Stimulated activated naive CD8-positive, alpha-beta T cell treated with anti-CD3 and anti-CD28 coated beads, Interleukin-15, amount 100 ng/mL, for 72 hours (primary cell): ENCODE data around the gene ANKFN1.
"Not testable (repeated sequence)": the region's sequence is repeated elsewhere in the genome, so short reads cannot be mapped to it uniquely, and the experiment has no call there.

Experiments
- ATAC-seq: fragments of 150-1000 bp; cut with Tn5 transposase; 2 replicates; pipeline ENCODE4 v1.10.0; 2021; ENCODE audit warnings: mild to moderate bottlenecking, moderate library complexity
- DNase-seq, 2 donors: peaks; one replicate each; pipeline ENCODE4 v3.0.0; 2021 to 2022
- H3K27ac Mint-ChIP-seq, 2 donors: one replicate each; pipeline ENCODE4 v1.8.0; 2022; ENCODE audit warnings: mild to moderate bottlenecking in 2 of 2, mixed read lengths in 2 of 2, moderate library complexity in 2 of 2
- H3K27me3 Mint-ChIP-seq: one replicate; pipeline ENCODE4 v1.8.0; 2022; ENCODE audit warnings: mixed read lengths
- H3K4me1 Mint-ChIP-seq: one replicate; pipeline ENCODE4 v1.8.0; 2022; ENCODE audit warnings: mild to moderate bottlenecking, mixed read lengths
- H3K4me3 Mint-ChIP-seq, 2 donors: one replicate each; pipeline ENCODE4 v1.8.0; 2022; ENCODE audit warnings: mild to moderate bottlenecking in 2 of 2, mixed read lengths in 2 of 2, moderate library complexity in 1 of 2
- H3K9me3 Mint-ChIP-seq, 2 donors: one replicate each; pipeline ENCODE4 v1.8.0; 2022; ENCODE audit warnings: mixed read lengths in 2 of 2

Gene ANKFN1

GRCh38 chr17:56284482-56284881 lies 131.2 kb downstream of the ANKFN1 start:
- Mint-ChIP-seq H3K27me3 (no peaks in the 10 kb centered on the region), H3K4me3 (no peak overlapping the region), H3K9me3 (no peaks in the 10 kb centered on the region), H3K4me1 (no peaks in the 10 kb centered on the region), H3K27ac (no peak overlapping the region)
- ATAC-seq (no peak), DNase-seq (no peak)

- H3K9me3 Mint-ChIP-seq, H3K27me3 Mint-ChIP-seq, H3K4me3 Mint-ChIP-seq, DNase-seq, H3K27ac Mint-ChIP-seq, ATAC-seq: not testable (repeated sequence)
- H3K4me1 Mint-ChIP-seq, result peaks cover 30% of the 10 kb centered on the region
Measured at GRCh38 chr17:56288786-56289185, 135.5 kb downstream of the ANKFN1 start.

GRCh38 chr17:56289321-56289720 lies 136.0 kb downstream of the ANKFN1 start:
- peaks cover 30% of the 10 kb centered on the region for H3K4me1 Mint-ChIP-seq

GRCh38 chr17:56290101-56290801 lies 137.0 kb downstream of the ANKFN1 start:
- Mint-ChIP-seq H3K9me3 (peaks cover 5 to 7% of the 10 kb centered on the region in 2 donors), H3K27me3 (no peaks in the 10 kb centered on the region), H3K4me1 (peaks cover 30% of the 10 kb centered on the region), H3K27ac (peak overlapping the region; percentile 38 to 71), H3K4me3 (peak overlapping the region; percentile 28 to 45)
- no peak for DNase-seq
- ATAC-seq, result no peak

More at GRCh38 chr17:56289321-56289720, 136.0 kb downstream of the ANKFN1 start:
- peaks cover 5 to 7% of the 10 kb centered on the region in 2 donors for H3K9me3 Mint-ChIP-seq
- H3K27ac Mint-ChIP-seq, result no peak overlapping the region
- ATAC-seq, result no peak
- no peaks in the 10 kb centered on the region for H3K27me3 Mint-ChIP-seq
- no peak for DNase-seq
- H3K4me3 Mint-ChIP-seq, result no peak overlapping the region

- peak overlapping the region; percentile 38 to 71 for H3K27ac Mint-ChIP-seq
- ATAC-seq, result no peak
- H3K9me3 Mint-ChIP-seq, result peaks cover 5 to 7% of the 10 kb centered on the region in 2 donors
- H3K27me3 Mint-ChIP-seq, result no peaks in the 10 kb centered on the region
- peak overlapping the region; percentile 28 to 45 for H3K4me3 Mint-ChIP-seq
- peaks cover 35% of the 10 kb centered on the region for H3K4me1 Mint-ChIP-seq
- DNase-seq, result no peak
Measured at GRCh38 chr17:56290802-56291118, 137.5 kb downstream of the ANKFN1 start.

GRCh38 chr17:56291226-56291805 lies 138.0 kb downstream of the ANKFN1 start:
- DNase-seq (no peak), ATAC-seq (no peak)
- Mint-ChIP-seq H3K9me3 (peaks cover 5 to 7% of the 10 kb centered on the region in 2 donors), H3K27me3 (no peaks in the 10 kb centered on the region), H3K4me1 (peaks cover 35% of the 10 kb centered on the region), H3K27ac (no peak overlapping the region), H3K4me3 (no peak overlapping the region)

- H3K27me3 Mint-ChIP-seq, result no peaks in the 10 kb centered on the region
- peaks cover 40% of the 10 kb centered on the region for H3K4me1 Mint-ChIP-seq
- DNase-seq (no peak), ATAC-seq (no peak)
- H3K27ac Mint-ChIP-seq, result no peak overlapping the region
- peaks cover 5 to 7% of the 10 kb centered on the region in 2 donors for H3K9me3 Mint-ChIP-seq
- no peak overlapping the region for H3K4me3 Mint-ChIP-seq
Measured at GRCh38 chr17:56292010-56292409, 138.7 kb downstream of the ANKFN1 start.

GRCh38 chr17:56292578-56292977 lies 139.3 kb downstream of the ANKFN1 start:
- peak; percentile 59 for ATAC-seq
- no peak for DNase-seq
- H3K4me3 Mint-ChIP-seq, result no peak overlapping the region
- H3K9me3 Mint-ChIP-seq, result peaks cover 5 to 7% of the 10 kb centered on the region in 2 donors
- no peaks in the 10 kb centered on the region for H3K27me3 Mint-ChIP-seq
- peaks cover 45% of the 10 kb centered on the region for H3K4me1 Mint-ChIP-seq
- H3K27ac Mint-ChIP-seq, result no peak overlapping the region

GRCh38 chr17:56297184-56297583 lies 143.9 kb downstream of the ANKFN1 start:
- peak; percentile 21 to 36 for DNase-seq
- H3K27me3 Mint-ChIP-seq, result peaks cover 16% of the 10 kb centered on the region
- H3K4me3 Mint-ChIP-seq, result peak overlapping the region; percentile 59 to 69
- no peaks in the 10 kb centered on the region for H3K9me3 Mint-ChIP-seq
- ATAC-seq, result peak; percentile 89
- peak overlapping the region; percentile 48 to 54 for H3K27ac Mint-ChIP-seq
- peaks cover 30% of the 10 kb centered on the region for H3K4me1 Mint-ChIP-seq

GRCh38 chr17:56298846-56299245 lies 145.6 kb downstream of the ANKFN1 start:
- Mint-ChIP-seq H3K4me3 (no peak overlapping the region), H3K27me3 (peaks cover 16% of the 10 kb centered on the region), H3K9me3 (no peaks in the 10 kb centered on the region), H3K4me1 (peaks cover 18% of the 10 kb centered on the region), H3K27ac (no peak overlapping the region)
- ATAC-seq (no peak), DNase-seq (no peak)

GRCh38 chr17:56300144-56300543 lies 146.9 kb downstream of the ANKFN1 start:
- H3K4me1 Mint-ChIP-seq, result peaks cover 18% of the 10 kb centered on the region
- DNase-seq (no peak), ATAC-seq (no peak)
- H3K4me3 Mint-ChIP-seq, result no peak overlapping the region
- no peaks in the 10 kb centered on the region for H3K9me3 Mint-ChIP-seq
- peaks cover 16% of the 10 kb centered on the region for H3K27me3 Mint-ChIP-seq
- H3K27ac Mint-ChIP-seq, result no peak overlapping the region

GRCh38 chr17:56305007-56305406 lies 151.7 kb downstream of the ANKFN1 start:
- no peak overlapping the region for H3K4me3 Mint-ChIP-seq
- peaks cover 4% of the 10 kb centered on the region for H3K27me3 Mint-ChIP-seq
- no peaks in the 10 kb centered on the region for H3K4me1 Mint-ChIP-seq
- H3K27ac Mint-ChIP-seq, result no peak overlapping the region
- H3K9me3 Mint-ChIP-seq, result no peaks in the 10 kb centered on the region
- ATAC-seq (no peak), DNase-seq (no peak)

GRCh38 chr17:56309897-56310296 lies 156.6 kb downstream of the ANKFN1 start:
- Mint-ChIP-seq H3K4me1 (no peaks in the 10 kb centered on the region), H3K9me3 (no peaks in the 10 kb centered on the region), H3K27ac (no peak overlapping the region), H3K4me3 (no peak overlapping the region), H3K27me3 (no peaks in the 10 kb centered on the region)
- ATAC-seq (no peak), DNase-seq (no peak)

GRCh38 chr17:56310782-56311181 lies 157.5 kb downstream of the ANKFN1 start:
- DNase-seq, result no peak
- H3K27me3 Mint-ChIP-seq, result no peaks in the 10 kb centered on the region
- no peak overlapping the region for H3K4me3 Mint-ChIP-seq
- no peaks in the 10 kb centered on the region for H3K4me1 Mint-ChIP-seq
- ATAC-seq, result no peak
- no peak overlapping the region for H3K27ac Mint-ChIP-seq
- no peaks in the 10 kb centered on the region for H3K9me3 Mint-ChIP-seq

GRCh38 chr17:56313201-56313600 lies 159.9 kb downstream of the ANKFN1 start:
- Mint-ChIP-seq H3K4me1 (no peaks in the 10 kb centered on the region), H3K27me3 (no peaks in the 10 kb centered on the region), H3K4me3 (no peak overlapping the region), H3K27ac (no peak overlapping the region), H3K9me3 (no peaks in the 10 kb centered on the region)
- DNase-seq, result no peak
- no peak for ATAC-seq

GRCh38 chr17:56314026-56314425 lies 160.8 kb downstream of the ANKFN1 start:
- no peaks in the 10 kb centered on the region for H3K27me3 Mint-ChIP-seq
- no peaks in the 10 kb centered on the region for H3K9me3 Mint-ChIP-seq
- H3K27ac Mint-ChIP-seq, result no peak overlapping the region
- DNase-seq (no peak), ATAC-seq (no peak)
- no peak overlapping the region for H3K4me3 Mint-ChIP-seq
- H3K4me1 Mint-ChIP-seq, result no peaks in the 10 kb centered on the region
